Esophagus squamous epithelium (tissue), 5 donors: Measurements from ENCODE around the gene MCC. TPM values are rescaled to one million over a fixed set of nuclear protein-coding genes. Genes with fewer than 3 reads are reported as not detected.

Experiments used
- DNase-seq: peaks from one replicate; lab custom pipeline; 2025; lab: John Stamatoyannopoulos, UW
- H3K27ac ChIP-seq, 4 donors: fragments of 200-600 bp; sonication (generic); one replicate each; pipeline ENCODE4 v1.5.1; 2016 to 2019; ENCODE audit warnings: mild to moderate bottlenecking in 1 of 4
- H3K27me3 ChIP-seq, 4 donors: fragments of 200-600 bp; sonication (generic); 1 replicate in 3 of 4; 2 replicates in 1 of 4; pipeline versions ENCODE4 v1.5.1 to v1.6.0; 2017 to 2021; ENCODE audit warnings: antibody characterized with exemption in 1 of 4
- H3K36me3 ChIP-seq, 3 donors: fragments of 200-600 bp; sonication (generic); one replicate each; pipeline ENCODE4 v1.5.1; 2016 to 2019
- H3K4me1 ChIP-seq, 3 donors: fragments of 200-600 bp; sonication (generic); one replicate each; pipeline ENCODE4 v1.5.1; 2017 to 2019
- H3K4me3 ChIP-seq, 4 donors: fragments of 200-600 bp; sonication (generic); 1 replicate in 3 of 4; 2 replicates in 1 of 4; pipeline ENCODE4 v1.5.1; 2016 to 2019; ENCODE audit warnings: mild to moderate bottlenecking in 2 of 4, moderate library complexity in 1 of 4
- H3K9me3 ChIP-seq, 3 donors: fragments of 200-600 bp; sonication (generic); one replicate each; pipeline ENCODE4 v1.5.1; 2016 to 2019
- CTCF ChIP-seq, 6 experiments: fragments of 450-650 bp in 4 of 6; fragments of 200-600 bp in 2 of 6; sonication (generic) in 2 of 6; IDR thresholded peaks; one replicate each; pipeline ENCODE4 v1.5.1; 2016 to 2019; ENCODE audit warnings: antibody characterized with exemption in 6 of 6, mild to moderate bottlenecking in 4 of 6, moderate library complexity in 4 of 6
- POLR2A ChIP-seq, 4 donors: fragments of 450-650 bp; IDR thresholded peaks; one replicate each; pipeline ENCODE4 v1.6.1; 2017; ENCODE audit warnings: antibody characterized with exemption in 4 of 4, mild to moderate bottlenecking in 4 of 4, moderate library complexity in 3 of 4
- WGBS, 2 donors: methylation state at CpG; one replicate each; pipeline ENCODE4 v1.1.5; 2018; 5-methylcytosine and 5-hydroxymethylcytosine counted together
- intact Hi-C: fragments of 100-400 bp; cut with DNase I; formaldehyde crosslinking; loops from one replicate; pipeline ENCODE4 v1.15.0; 2022
- total RNA-seq, 4 donors: library from RNA; depleted of rRNA; stranded (reverse); fragments of >200 nt; gene quantifications; one replicate each; pipeline ENCODE4 v1.1.0, GENCODE V29; 2016
- donor health status: DM: yes; HTN: yes; CAD: no.

Gene MCC
- total RNA-seq, 4 donors from 2014 or later = 41.6 to 45.4 (median 43.4) TPM

DNA sequence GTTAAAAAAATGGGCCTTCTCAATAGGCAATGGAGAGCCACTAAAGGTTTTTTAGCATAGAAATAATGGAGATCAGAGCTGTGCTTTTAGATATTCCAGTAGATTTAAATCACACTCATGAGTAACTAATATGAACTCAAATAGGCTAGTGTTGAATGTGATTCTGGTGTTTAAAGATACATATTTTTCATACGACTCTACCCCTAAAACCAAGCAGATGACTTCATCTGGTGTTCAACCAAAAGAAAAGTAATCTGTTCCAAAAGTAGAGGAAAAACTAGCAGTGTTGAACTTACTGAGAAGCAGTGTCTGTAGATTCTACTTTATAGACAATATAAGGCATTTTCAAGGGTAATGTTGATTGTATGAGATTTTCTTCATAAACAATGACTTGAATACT, 191.6 kb downstream of the MCC start:
- H3K4me1 ChIP-seq = peaks cover 9 to 31% (median 11%) of the 10 kb centered on the region in 3 donors
- intact Hi-C loops = no loop called here
- no peaks in the 10 kb centered on the region for H3K27me3 ChIP-seq
- H3K27ac ChIP-seq = no peak overlapping the region
- WGBS, 2 donors = 65 to 76% methylated on average over 1 of the region's 1 CpG
- H3K4me3 ChIP-seq = no peak overlapping the region
- no peak for DNase-seq
- no peaks in the 10 kb centered on the region for H3K36me3 ChIP-seq
- TF ChIP-seq CTCF (IDR thresholded peaks at IDR 0.05) (no peak), POLR2A (IDR thresholded peaks at IDR 0.05) (no peak)
- no peaks in the 10 kb centered on the region for H3K9me3 ChIP-seq

- 7 to 8% methylated on average over 7 to 8 of the region's 8 CpGs for WGBS, 2 donors
- DNase-seq = no peak
Observed at GRCh38 chr5:113295111-113295539, 193.1 kb downstream of the MCC start.

DNA sequence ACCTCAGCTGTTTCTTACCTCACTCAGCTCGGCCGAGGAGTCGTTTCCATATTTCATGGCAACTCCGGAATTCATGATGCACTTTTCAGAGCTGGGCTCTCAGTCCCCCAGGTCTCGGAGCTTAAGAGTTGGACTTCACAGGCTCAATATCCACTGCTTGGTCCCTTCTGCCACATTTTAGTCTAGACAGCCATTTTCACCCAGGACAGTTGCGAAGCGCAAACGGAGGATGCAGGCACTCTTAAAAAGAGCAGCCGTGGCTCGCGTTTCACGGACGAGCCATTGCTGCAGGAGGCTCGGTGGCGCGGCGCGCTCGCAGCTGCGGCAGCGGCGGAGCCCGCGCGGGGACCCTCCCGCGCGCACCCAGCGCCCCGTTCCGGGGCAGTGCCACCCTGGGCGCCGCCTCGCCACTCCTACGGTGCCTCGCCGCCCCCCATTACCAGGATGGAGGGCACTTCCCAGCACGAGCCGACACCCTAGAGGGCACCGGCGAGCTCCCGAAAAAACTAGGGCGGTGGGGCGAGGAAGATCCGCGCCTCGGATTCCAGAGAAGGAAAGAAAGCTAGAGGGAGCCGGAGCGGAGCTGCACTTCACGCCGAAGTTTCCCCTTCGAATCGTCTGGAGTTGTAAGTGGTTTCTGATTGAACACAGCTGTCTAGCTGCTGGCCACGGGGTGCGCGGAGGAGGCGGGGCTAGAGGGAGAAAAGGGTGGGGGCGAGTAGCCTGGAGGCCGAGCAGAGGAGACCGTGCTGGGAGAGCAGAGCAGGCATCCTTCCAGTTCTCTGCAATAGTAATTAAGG, 193.7 kb downstream of the MCC start:
- H3K9me3 ChIP-seq = no peaks in the 10 kb centered on the region
- no peaks in the 10 kb centered on the region for H3K27me3 ChIP-seq
- peak; percentile 13 for DNase-seq
- peak overlapping the region; percentile 75 to 92 (median 86) for H3K4me3 ChIP-seq
- WGBS, 2 donors = 1% methylated on average over 21 to 23 of the region's 60 CpGs
- intact Hi-C loops = no loop called here
- H3K36me3 ChIP-seq = no peaks in the 10 kb centered on the region
- H3K27ac ChIP-seq = peak overlapping the region; percentile 85 to 94 (median 92)
- H3K4me1 ChIP-seq = peaks cover 9 to 39% (median 11%) of the 10 kb centered on the region in 3 donors
- TF ChIP-seq POLR2A (IDR thresholded peaks at IDR 0.05) (peak in 2 of 4 donors; percentile 84 to 89), CTCF (IDR thresholded peaks at IDR 0.05) (peak in 2 of 6 experiments; percentile 7 to 20)

More at GRCh38 chr5:113295111-113295539, 193.1 kb downstream of the MCC start:
- intact Hi-C loops = no loop called here
- Histone ChIP-seq H3K27me3 (no peaks in the 10 kb centered on the region), H3K9me3 (no peaks in the 10 kb centered on the region), H3K4me3 (peak overlapping the region; percentile 75 to 92 (median 86)), H3K4me1 (peaks cover 9 to 39% (median 11%) of the 10 kb centered on the region in 3 donors), H3K27ac (peak overlapping the region in 3 of 4 donors; percentile 85 to 94 (median 90)), H3K36me3 (no peaks in the 10 kb centered on the region)
- TF ChIP-seq CTCF (IDR thresholded peaks at IDR 0.05) = peak in 1 of 6 experiments; percentile 7
- no peak for TF ChIP-seq POLR2A (IDR thresholded peaks at IDR 0.05)

DNA sequence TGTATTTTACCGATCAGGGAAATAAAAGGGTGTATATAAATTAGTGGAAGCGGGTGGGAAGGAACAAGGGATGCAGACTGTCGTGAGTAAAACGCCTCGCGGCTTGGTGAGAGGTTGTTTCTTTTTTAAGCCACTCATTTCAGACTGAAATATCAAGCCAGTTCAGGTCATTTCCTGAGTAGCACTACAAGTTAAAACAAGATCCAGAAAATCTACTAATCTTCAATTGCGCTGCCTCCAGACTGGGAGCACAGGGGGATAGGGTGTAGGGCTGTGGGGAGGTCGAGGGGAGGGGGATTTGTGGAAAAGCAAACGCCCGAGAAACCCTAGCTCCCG, 194.3 kb downstream of the MCC start:
- Histone ChIP-seq H3K27ac (peak overlapping the region; percentile 85 to 94 (median 92)), H3K9me3 (no peaks in the 10 kb centered on the region), H3K4me3 (peak overlapping the region; percentile 75 to 92 (median 86)), H3K27me3 (no peaks in the 10 kb centered on the region), H3K36me3 (no peaks in the 10 kb centered on the region), H3K4me1 (peaks cover 9 to 39% (median 11%) of the 10 kb centered on the region in 3 donors)
- intact Hi-C loops = no loop called here
- TF ChIP-seq CTCF (IDR thresholded peaks at IDR 0.05) = no peak
- TF ChIP-seq POLR2A (IDR thresholded peaks at IDR 0.05) = no peak
- 0 to 1% methylated on average over 8 to 10 of the region's 11 CpGs for WGBS, 2 donors
- no peak for DNase-seq
